KMS-11 (cell line): Measurements from ENCODE around the gene RHOC.
"Not testable (repeated sequence)": the region's sequence is repeated elsewhere in the genome, so short reads cannot be mapped to it uniquely, and the experiment has no call there.

ENCODE experiments used
- H2AFZ ChIP-seq: fragments of 200-600 bp; sonication (generic); 2 replicates; pipeline ENCODE4 v1.6.1; 2016; ENCODE audit warnings: antibody characterized with exemption, mixed run types, low read depth
- H3K27ac ChIP-seq: fragments of 200-600 bp; sonication (generic); 2 replicates; pipeline ENCODE4 v1.6.1; 2016; ENCODE audit warnings: mild to moderate bottlenecking, mixed run types
- H3K27me3 ChIP-seq: fragments of 200-600 bp; sonication (generic); 2 replicates; pipeline ENCODE4 v1.6.1; 2017; ENCODE audit warnings: mild to moderate bottlenecking, low read depth, mixed run types, moderate library complexity; ENCODE audit not compliant: insufficient read depth
- H3K36me3 ChIP-seq: fragments of 200-600 bp; sonication (generic); 2 replicates; pipeline ENCODE4 v1.6.1; 2017; ENCODE audit warnings: mild to moderate bottlenecking, mixed run types; ENCODE audit not compliant: insufficient read depth
- H3K4me1 ChIP-seq: fragments of 200-600 bp; sonication (generic); 2 replicates; pipeline ENCODE4 v1.6.1; 2016; ENCODE audit warnings: mild to moderate bottlenecking, low read depth, mixed run types; ENCODE audit not compliant: poor library complexity, severe bottlenecking
- H3K4me2 ChIP-seq: fragments of 200-600 bp; sonication (generic); 2 replicates; pipeline ENCODE4 v1.7.0; 2016; ENCODE audit warnings: mild to moderate bottlenecking, mixed run types
- H3K4me3 ChIP-seq: fragments of 200-600 bp; sonication (generic); IDR thresholded peaks from 2 replicates; pipeline ENCODE4 v1.6.1; 2017; ENCODE audit warnings: low read depth, low read length, mixed read lengths; ENCODE audit not compliant: insufficient read depth
- H3K79me2 ChIP-seq: fragments of 200-600 bp; sonication (generic); 2 replicates; pipeline ENCODE4 v1.6.1; 2016; ENCODE audit warnings: low read depth, mixed run types; ENCODE audit not compliant: insufficient read depth
- H3K9ac ChIP-seq: fragments of 200-600 bp; sonication (generic); 2 replicates; pipeline ENCODE4 v1.6.1; 2016; ENCODE audit warnings: mild to moderate bottlenecking, mixed run types
- H4K20me1 ChIP-seq: fragments of 200-600 bp; sonication (generic); 2 replicates; pipeline ENCODE4 v1.6.1; 2016; ENCODE audit warnings: mild to moderate bottlenecking, mixed run types; ENCODE audit not compliant: insufficient read depth
- TF ChIP-seq, protein P1 (sequence below): fragments of 200-600 bp; sonication (generic); conservative IDR thresholded peaks from 2 replicates; pipeline ENCODE4 v1.6.1; 2017; ENCODE audit warnings: low read depth, mild to moderate bottlenecking, antibody characterized with exemption, low read length, moderate library complexity, mixed read lengths

Gene RHOC

DNA sequence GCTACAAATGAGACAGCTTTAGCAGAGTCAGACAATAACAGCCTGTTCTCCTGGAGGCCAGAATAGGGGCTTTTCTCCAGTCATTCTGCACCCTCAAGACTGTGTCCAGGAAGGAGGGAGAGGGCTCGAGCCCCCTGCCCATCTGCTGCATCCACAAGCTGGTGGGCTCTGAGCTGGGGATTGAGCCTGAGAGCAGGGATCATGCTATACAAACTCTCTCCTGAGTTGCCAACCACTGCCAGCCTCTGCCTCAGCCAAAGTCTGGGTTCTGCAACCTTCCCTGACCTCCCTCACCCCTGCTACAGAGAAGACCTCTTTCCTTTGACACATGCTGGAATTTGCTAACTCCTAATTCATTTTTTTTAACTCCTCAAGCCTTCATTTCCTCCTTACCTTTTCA is 23.0 kb upstream of the RHOC start:
- H3K27ac ChIP-seq: no peak overlapping the region
- H2AFZ ChIP-seq: no peak overlapping the region
- H4K20me1 ChIP-seq: no peaks in the 10 kb centered on the region
- no peaks in the 10 kb centered on the region for H3K79me2 ChIP-seq
- H3K36me3 ChIP-seq: no peaks in the 10 kb centered on the region
- H3K4me1 ChIP-seq: no peaks in the 10 kb centered on the region
- H3K9ac ChIP-seq: no peak overlapping the region
- no peaks in the 10 kb centered on the region for H3K27me3 ChIP-seq
- TF ChIP-seq, protein P1, sequence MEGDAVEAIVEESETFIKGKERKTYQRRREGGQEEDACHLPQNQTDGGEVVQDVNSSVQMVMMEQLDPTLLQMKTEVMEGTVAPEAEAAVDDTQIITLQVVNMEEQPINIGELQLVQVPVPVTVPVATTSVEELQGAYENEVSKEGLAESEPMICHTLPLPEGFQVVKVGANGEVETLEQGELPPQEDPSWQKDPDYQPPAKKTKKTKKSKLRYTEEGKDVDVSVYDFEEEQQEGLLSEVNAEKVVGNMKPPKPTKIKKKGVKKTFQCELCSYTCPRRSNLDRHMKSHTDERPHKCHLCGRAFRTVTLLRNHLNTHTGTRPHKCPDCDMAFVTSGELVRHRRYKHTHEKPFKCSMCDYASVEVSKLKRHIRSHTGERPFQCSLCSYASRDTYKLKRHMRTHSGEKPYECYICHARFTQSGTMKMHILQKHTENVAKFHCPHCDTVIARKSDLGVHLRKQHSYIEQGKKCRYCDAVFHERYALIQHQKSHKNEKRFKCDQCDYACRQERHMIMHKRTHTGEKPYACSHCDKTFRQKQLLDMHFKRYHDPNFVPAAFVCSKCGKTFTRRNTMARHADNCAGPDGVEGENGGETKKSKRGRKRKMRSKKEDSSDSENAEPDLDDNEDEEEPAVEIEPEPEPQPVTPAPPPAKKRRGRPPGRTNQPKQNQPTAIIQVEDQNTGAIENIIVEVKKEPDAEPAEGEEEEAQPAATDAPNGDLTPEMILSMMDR: no peak
- no peak overlapping the region for H3K4me3 ChIP-seq
- H3K4me2 ChIP-seq: no peak overlapping the region

DNA sequence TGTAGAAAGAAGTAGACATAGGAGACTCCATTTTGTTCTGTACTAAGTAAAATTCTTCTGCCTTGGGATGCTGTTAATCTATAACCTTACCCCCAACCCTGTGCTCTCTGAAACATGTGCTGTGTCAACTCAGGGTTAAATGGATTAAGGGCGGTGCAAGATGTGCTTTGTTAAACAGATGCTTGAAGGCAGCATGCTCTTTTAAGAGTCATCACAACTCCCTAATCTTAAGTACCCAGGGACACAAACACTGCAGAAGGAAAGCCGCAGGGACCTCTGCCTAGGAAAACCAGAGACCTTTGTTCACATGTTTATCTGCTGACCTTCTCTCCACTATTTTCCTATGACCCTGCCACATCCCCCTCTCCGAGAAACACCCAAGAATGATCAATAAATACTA is 22.1 kb upstream of the RHOC start:
- not testable (repeated sequence) for H3K4me2 ChIP-seq, H3K9ac ChIP-seq, H3K4me1 ChIP-seq, H3K4me3 ChIP-seq, H2AFZ ChIP-seq, H3K27ac ChIP-seq, H3K36me3 ChIP-seq, H3K27me3 ChIP-seq, H3K79me2 ChIP-seq, H4K20me1 ChIP-seq

GRCh38 chr1:112728306-112728971 is 21.5 kb upstream of the RHOC start:
- H3K9ac ChIP-seq, H3K27me3 ChIP-seq, H3K4me2 ChIP-seq, H3K4me3 ChIP-seq, H3K27ac ChIP-seq, H4K20me1 ChIP-seq, H3K79me2 ChIP-seq, H3K36me3 ChIP-seq, H2AFZ ChIP-seq, H3K4me1 ChIP-seq: not testable (repeated sequence)

DNA sequence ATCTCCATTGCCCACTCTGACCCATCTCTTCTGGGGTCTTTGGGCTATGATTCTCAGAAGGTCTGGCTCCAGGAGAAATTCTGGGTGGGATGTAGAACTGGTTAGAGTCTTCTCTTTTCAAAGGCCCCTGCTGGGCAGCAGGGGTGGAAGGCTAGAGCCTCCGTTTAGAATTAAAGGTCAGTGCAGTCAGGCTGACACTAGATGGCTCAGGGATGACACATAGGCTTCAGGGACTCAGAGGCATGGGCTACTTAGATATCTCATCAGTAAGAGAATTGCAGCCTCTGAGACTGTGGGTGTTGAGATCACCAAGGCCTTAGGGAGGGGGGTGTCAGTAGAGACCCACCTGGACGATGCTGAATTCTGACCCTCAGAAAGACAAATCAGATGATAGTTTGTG is 20.8 kb upstream of the RHOC start:
- Histone ChIP-seq H4K20me1 (no peaks in the 10 kb centered on the region), H3K4me1 (no peaks in the 10 kb centered on the region), H2AFZ (no peak overlapping the region), H3K36me3 (no peaks in the 10 kb centered on the region), H3K27ac (no peak overlapping the region), H3K4me2 (no peak overlapping the region), H3K9ac (no peak overlapping the region), H3K79me2 (no peaks in the 10 kb centered on the region), H3K4me3 (no peak overlapping the region), H3K27me3 (no peaks in the 10 kb centered on the region)
- TF ChIP-seq, protein P1: no peak

DNA sequence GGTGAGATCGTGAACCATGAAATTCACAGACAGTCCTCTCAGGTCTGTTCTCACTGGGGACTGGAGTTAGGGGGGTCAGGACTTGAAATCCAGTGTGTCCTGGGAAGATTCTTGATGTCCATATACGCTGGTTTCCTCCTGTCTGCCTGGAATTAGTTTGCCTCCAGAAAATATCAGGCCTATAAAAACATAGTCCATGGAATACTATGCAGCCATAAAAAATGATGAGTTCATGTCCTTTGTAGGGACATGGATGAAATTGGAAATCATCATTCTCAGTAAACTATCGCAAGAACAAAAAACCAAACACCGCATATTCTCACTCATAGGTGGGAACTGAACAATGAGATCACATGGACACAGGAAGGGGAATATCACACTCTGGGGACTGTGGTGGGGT is 17.3 kb upstream of the RHOC start:
- H3K79me2 ChIP-seq, H3K36me3 ChIP-seq, H4K20me1 ChIP-seq, H2AFZ ChIP-seq, H3K9ac ChIP-seq, H3K27me3 ChIP-seq, H3K27ac ChIP-seq, H3K4me1 ChIP-seq, H3K4me2 ChIP-seq, H3K4me3 ChIP-seq: not testable (repeated sequence)

GRCh38 chr1:112723511-112723839 is 16.5 kb upstream of the RHOC start:
- no peaks in the 10 kb centered on the region for H4K20me1 ChIP-seq
- no peak overlapping the region for H2AFZ ChIP-seq
- TF ChIP-seq, protein P1: no peak
- H3K79me2 ChIP-seq: no peaks in the 10 kb centered on the region
- H3K27me3 ChIP-seq: no peaks in the 10 kb centered on the region
- no peaks in the 10 kb centered on the region for H3K4me1 ChIP-seq
- H3K27ac ChIP-seq: no peak overlapping the region
- no peak overlapping the region for H3K4me3 ChIP-seq
- H3K4me2 ChIP-seq: no peak overlapping the region
- no peak overlapping the region for H3K9ac ChIP-seq
- no peaks in the 10 kb centered on the region for H3K36me3 ChIP-seq
